ENCODE results near the gene EXOC3L4.

DNA sequence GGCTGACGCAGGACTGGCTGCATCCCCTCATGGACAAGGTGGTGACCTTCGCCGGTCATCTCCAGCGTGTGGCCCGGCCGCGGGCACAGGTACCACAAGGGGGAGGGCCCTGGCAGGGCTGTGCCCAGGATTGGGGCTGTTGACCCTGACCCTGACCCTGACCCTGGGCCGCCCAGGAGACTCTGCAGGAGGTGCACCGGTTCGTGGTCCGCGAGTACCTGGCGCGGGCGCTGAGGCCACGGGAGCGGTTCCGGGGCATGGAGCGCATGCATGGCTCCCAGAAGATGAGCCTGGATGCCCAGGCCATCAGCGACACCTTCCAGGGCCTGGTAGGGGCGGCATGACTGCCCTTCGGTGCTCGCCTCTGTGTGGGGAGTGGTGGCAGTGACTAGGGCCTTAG is 12.9 kb downstream of the EXOC3L4 start:
- TF ChIP-seq, protein P1, sequence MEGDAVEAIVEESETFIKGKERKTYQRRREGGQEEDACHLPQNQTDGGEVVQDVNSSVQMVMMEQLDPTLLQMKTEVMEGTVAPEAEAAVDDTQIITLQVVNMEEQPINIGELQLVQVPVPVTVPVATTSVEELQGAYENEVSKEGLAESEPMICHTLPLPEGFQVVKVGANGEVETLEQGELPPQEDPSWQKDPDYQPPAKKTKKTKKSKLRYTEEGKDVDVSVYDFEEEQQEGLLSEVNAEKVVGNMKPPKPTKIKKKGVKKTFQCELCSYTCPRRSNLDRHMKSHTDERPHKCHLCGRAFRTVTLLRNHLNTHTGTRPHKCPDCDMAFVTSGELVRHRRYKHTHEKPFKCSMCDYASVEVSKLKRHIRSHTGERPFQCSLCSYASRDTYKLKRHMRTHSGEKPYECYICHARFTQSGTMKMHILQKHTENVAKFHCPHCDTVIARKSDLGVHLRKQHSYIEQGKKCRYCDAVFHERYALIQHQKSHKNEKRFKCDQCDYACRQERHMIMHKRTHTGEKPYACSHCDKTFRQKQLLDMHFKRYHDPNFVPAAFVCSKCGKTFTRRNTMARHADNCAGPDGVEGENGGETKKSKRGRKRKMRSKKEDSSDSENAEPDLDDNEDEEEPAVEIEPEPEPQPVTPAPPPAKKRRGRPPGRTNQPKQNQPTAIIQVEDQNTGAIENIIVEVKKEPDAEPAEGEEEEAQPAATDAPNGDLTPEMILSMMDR (IDR thresholded peaks at IDR 0.05) = no peak
- TF ChIP-seq POLR2A (IDR thresholded peaks at IDR 0.05) = no peak

Data from lower leg skin (tissue), 3 donors.